HG03439 (cell line): Measurements from ENCODE around the gene NF2.

Source experiments
- ATAC-seq: cut with Tn5 transposase; IDR thresholded peaks from one replicate; pipeline ENCODE4 v1.9.1; 2021; ENCODE audit warnings: mild to moderate bottlenecking, moderate library complexity; ENCODE audit not compliant: unreplicated experiment

The NF2 gene

GRCh38 chr22:29700900-29701154 is 97.4 kb downstream of the NF2 start:
- ATAC-seq: no peak

- no peak for ATAC-seq
These were observed 97.9 kb downstream of the NF2 start for GRCh38 chr22:29701155-29701999.

GRCh38 chr22:29702000-29702930 is 98.8 kb downstream of the NF2 start:
- no peak for ATAC-seq

- no peak for ATAC-seq
These were observed 99.6 kb downstream of the NF2 start for GRCh38 chr22:29702931-29703501.

- ATAC-seq: no peak
These were observed 100.2 kb downstream of the NF2 start for GRCh38 chr22:29703569-29704195.

GRCh38 chr22:29704528-29705285 is 101.3 kb downstream of the NF2 start:
- ATAC-seq: no peak

- ATAC-seq: no peak
These were observed 102.2 kb downstream of the NF2 start for GRCh38 chr22:29705651-29706050.

GRCh38 chr22:29706486-29706885 is 103.1 kb downstream of the NF2 start:
- ATAC-seq: no peak

GRCh38 chr22:29707010-29707409 is 103.6 kb downstream of the NF2 start:
- no peak for ATAC-seq

- no peak for ATAC-seq
These were observed 104.0 kb downstream of the NF2 start for GRCh38 chr22:29707471-29707870.

GRCh38 chr22:29710193-29710592 is 106.8 kb downstream of the NF2 start:
- ATAC-seq: no peak

GRCh38 chr22:29710922-29711593 is 107.6 kb downstream of the NF2 start:
- no peak for ATAC-seq

GRCh38 chr22:29712119-29712518 is 108.7 kb downstream of the NF2 start:
- ATAC-seq: no peak

GRCh38 chr22:29713156-29713727 is 109.8 kb downstream of the NF2 start:
- no peak for ATAC-seq

GRCh38 chr22:29715240-29715639 is 111.8 kb downstream of the NF2 start:
- ATAC-seq: no peak

- no peak for ATAC-seq
These were observed 112.3 kb downstream of the NF2 start for GRCh38 chr22:29715705-29716104.

- ATAC-seq: no peak
These were observed 113.5 kb downstream of the NF2 start for GRCh38 chr22:29716814-29717545.

GRCh38 chr22:29717789-29718188 is 114.4 kb downstream of the NF2 start:
- no peak for ATAC-seq
